DOHH2 (cell line): ENCODE results near the gene RNF8.

Source experiments
- H3F3A ChIP-seq: fragments of 200-600 bp; sonication (generic), shearing (Covaris generic); 2 replicates; pipeline ENCODE4 v1.6.0; 2016; ENCODE audit warnings: antibody characterized with exemption, mild to moderate bottlenecking; ENCODE audit not compliant: control insufficient read depth, insufficient read depth
- H3K27ac ChIP-seq: fragments of 200-600 bp; sonication (generic); 2 replicates; pipeline ENCODE4 v1.5.1; 2014; ENCODE audit warnings: low read depth, mild to moderate bottlenecking, low read length, moderate library complexity
- H3K27me3 ChIP-seq: fragments of 200-600 bp; sonication (generic); 2 replicates; pipeline ENCODE4 v1.6.1; 2014; ENCODE audit warnings: mild to moderate bottlenecking, low read length, mixed read lengths; ENCODE audit not compliant: control insufficient read depth
- H3K36me3 ChIP-seq: fragments of 200-600 bp; sonication (generic); 2 replicates; pipeline ENCODE4 v1.6.1; 2014; ENCODE audit warnings: mild to moderate bottlenecking, low read length, moderate library complexity, mixed read lengths; ENCODE audit not compliant: control insufficient read depth
- H3K4me1 ChIP-seq: fragments of 200-600 bp; sonication (generic); 2 replicates; pipeline ENCODE4 v1.6.1; 2014; ENCODE audit warnings: mild to moderate bottlenecking, low read length, mixed read lengths; ENCODE audit not compliant: control insufficient read depth
- H3K4me2 ChIP-seq: fragments of 200-600 bp; sonication (generic); 2 replicates; pipeline ENCODE4 v1.6.0; 2014; ENCODE audit warnings: mild to moderate bottlenecking, low read length, moderate library complexity
- H3K4me3 ChIP-seq: fragments of 200-600 bp; sonication (generic); 2 replicates; pipeline ENCODE4 v1.5.1; 2014; ENCODE audit warnings: mild to moderate bottlenecking, low read length, mixed read lengths
- H3K79me2 ChIP-seq: fragments of 200-600 bp; sonication (generic); 2 replicates; pipeline ENCODE4 v1.6.1; 2014; ENCODE audit warnings: mild to moderate bottlenecking, low read length, mixed read lengths; ENCODE audit not compliant: control insufficient read depth
- H3K9me2 ChIP-seq: fragments of 200-600 bp; sonication (generic); replicated peaks from 2 replicates; pipeline ENCODE4 v1.6.1; 2014; ENCODE audit warnings: mild to moderate bottlenecking, low read length, mixed read lengths; ENCODE audit not compliant: control insufficient read depth
- H3K9me3 ChIP-seq: fragments of 200-600 bp; sonication (generic); 2 replicates; pipeline ENCODE4 v1.6.1; 2014; ENCODE audit warnings: antibody characterized with exemption, low read length, mixed read lengths; ENCODE audit not compliant: control insufficient read depth, insufficient read depth
- H4K20me1 ChIP-seq: fragments of 200-600 bp; sonication (generic); 2 replicates; pipeline ENCODE4 v1.6.0; 2014; ENCODE audit warnings: low read depth, mild to moderate bottlenecking, antibody characterized with exemption, low read length, moderate library complexity; ENCODE audit not compliant: control insufficient read depth, insufficient read depth
- CTCF ChIP-seq: fragments of 200-600 bp; sonication (generic); IDR thresholded peaks from one replicate; pipeline ENCODE4 v1.5.1; 2014; ENCODE audit warnings: antibody characterized with exemption, mild to moderate bottlenecking, low read depth, low read length; ENCODE audit not compliant: poor library complexity, severe bottlenecking
- EZH2phosphoT487 ChIP-seq: fragments of 200-600 bp; sonication (generic); IDR thresholded peaks from 2 replicates; pipeline ENCODE4 v1.6.1; 2017; ENCODE audit warnings: borderline replicate concordance, mild to moderate bottlenecking, antibody characterized with exemption, low read length, moderate library complexity, mixed read lengths

The RNF8 gene

GRCh38 chr6:37388578-37388977 is 34.8 kb downstream of the RNF8 start:
- Histone ChIP-seq H3K27ac (no peak overlapping the region), H3K79me2 (no peaks in the 10 kb centered on the region), H3K9me3 (no peaks in the 10 kb centered on the region), H3K27me3 (no peaks in the 10 kb centered on the region), H3K4me3 (no peak overlapping the region), H3K4me1 (no peaks in the 10 kb centered on the region), H3K36me3 (peaks cover 39% of the 10 kb centered on the region), H3F3A (no peaks in the 10 kb centered on the region), H3K9me2 (no peaks in the 10 kb centered on the region), H3K4me2 (no peak overlapping the region), H4K20me1 (no peaks in the 10 kb centered on the region)
- TF ChIP-seq EZH2phosphoT487: no peak
- no peak for TF ChIP-seq CTCF

GRCh38 chr6:37389857-37390256 is 36.1 kb downstream of the RNF8 start:
- Histone ChIP-seq H3K9me2 (no peaks in the 10 kb centered on the region), H3K4me3 (no peak overlapping the region), H3K4me2 (no peak overlapping the region), H3F3A (no peaks in the 10 kb centered on the region), H4K20me1 (no peaks in the 10 kb centered on the region), H3K4me1 (no peaks in the 10 kb centered on the region), H3K9me3 (no peaks in the 10 kb centered on the region), H3K27me3 (no peaks in the 10 kb centered on the region), H3K36me3 (peaks cover 39% of the 10 kb centered on the region), H3K27ac (no peak overlapping the region), H3K79me2 (no peaks in the 10 kb centered on the region)
- TF ChIP-seq EZH2phosphoT487: no peak
- no peak for TF ChIP-seq CTCF

- TF ChIP-seq CTCF (no peak), EZH2phosphoT487 (no peak)
- no peaks in the 10 kb centered on the region for H3K9me2 ChIP-seq
- H3K4me3 ChIP-seq: no peak overlapping the region
- no peak overlapping the region for H3K27ac ChIP-seq
- H4K20me1 ChIP-seq: no peaks in the 10 kb centered on the region
- no peaks in the 10 kb centered on the region for H3F3A ChIP-seq
- no peaks in the 10 kb centered on the region for H3K27me3 ChIP-seq
- no peaks in the 10 kb centered on the region for H3K9me3 ChIP-seq
- H3K79me2 ChIP-seq: no peaks in the 10 kb centered on the region
- H3K4me1 ChIP-seq: no peaks in the 10 kb centered on the region
- no peak overlapping the region for H3K4me2 ChIP-seq
- peaks cover 39% of the 10 kb centered on the region for H3K36me3 ChIP-seq
Measured at GRCh38 chr6:37391120-37391519, 37.3 kb downstream of the RNF8 start.

- Histone ChIP-seq H3K27me3 (no peaks in the 10 kb centered on the region), H3K36me3 (peaks cover 37% of the 10 kb centered on the region), H3K27ac (no peak overlapping the region), H3K79me2 (no peaks in the 10 kb centered on the region), H3K9me2 (no peaks in the 10 kb centered on the region), H3K4me1 (no peaks in the 10 kb centered on the region), H3K4me3 (no peak overlapping the region), H3K9me3 (no peaks in the 10 kb centered on the region), H3F3A (no peaks in the 10 kb centered on the region), H3K4me2 (no peak overlapping the region), H4K20me1 (no peaks in the 10 kb centered on the region)
- TF ChIP-seq EZH2phosphoT487 (no peak), CTCF (no peak)
Measured at GRCh38 chr6:37392821-37393220, 39.0 kb downstream of the RNF8 start.
